ENCODE results near the gene DNM1. TPM values are rescaled to one million over a fixed set of nuclear protein-coding genes. Genes with fewer than 3 reads are reported as not detected.

The DNM1 gene
- total and polyA plus RNA-seq, 2 donors (not counting 3 experiments of a cell fraction or from before 2014, with no cell fraction given) = 0.59 to 2.9 TPM

- H3K9me3 ChIP-seq (replicated peaks; ENCODE audit: control insufficient read depth, insufficient read depth, low read length) = no peaks in the 10 kb centered on the region
- H4K20me1 ChIP-seq (replicated peaks; ENCODE audit: control insufficient read depth, extremely low read depth, insufficient read depth, low read length) = no peaks in the 10 kb centered on the region
- no peak overlapping the region for H3K4me2 ChIP-seq (ENCODE audit: insufficient read depth, low read length)
- H3K79me2 ChIP-seq (ENCODE audit: control insufficient read depth, insufficient read depth, low read length) = no peaks in the 10 kb centered on the region
- H2AFZ ChIP-seq (ENCODE audit: low read depth, low read length) = no peak overlapping the region
- H3K27ac ChIP-seq (ENCODE audit: insufficient read depth, low read depth, low read length) = no peak overlapping the region
- no peak for DNase-seq (ENCODE audit: low read depth, low spot score)
- CTCF ChIA-PET = interaction anchor here (0.9 to 1.2 kb wide), 2 partner anchors 17 to 38 kb away, joined by 3 to 7 read pairs; no protein-coding TSS in a partner anchor
- dilution Hi-C loops (cut with MboI; ENCODE audit: extremely low pct_ligation_motif_present, low sequenced_read_pairs) = no loop called here
- no peak overlapping the region for H3K4me3 ChIP-seq (replicated peaks in 1 of 3; ENCODE audit: insufficient read depth in 1 of 3, low read depth in 1 of 3, low read length in 3 of 3)
- BruUV-seq (replicated peaks) = no TSS peak
- peaks cover 7% of the 10 kb centered on the region for H3K4me1 ChIP-seq (ENCODE audit: control insufficient read depth, extremely low read depth, insufficient read depth, low read length)
- no peak overlapping the region for H3K9ac ChIP-seq (replicated peaks; ENCODE audit: extremely low read depth, insufficient read depth, low read length)
- no peak for TF ChIP-seq EZH2 (IDR thresholded peaks at IDR 0.05; ENCODE audit: borderline replicate concordance, low read depth, low read length, severe bottlenecking)
- POLR2A ChIA-PET = no interaction called here
- intact Hi-C loops (cut with micrococcal nuclease) = no loop called here
- no peak for FAIRE-seq
- H3K9me1 ChIP-seq (replicated peaks; ENCODE audit: control insufficient read depth, extremely low read depth, insufficient read depth, low read length) = no peaks in the 10 kb centered on the region
- H3K36me3 ChIP-seq (ENCODE audit: control insufficient read depth in 2 of 2, extremely low read depth in 1 of 2, insufficient read depth in 2 of 2, low read length in 2 of 2) = no peaks in the 10 kb centered on the region
- H3K27me3 ChIP-seq (ENCODE audit: control insufficient read depth in 2 of 2, insufficient read depth in 2 of 2, low read length in 2 of 2) = no peaks in the 10 kb centered on the region
These were observed 47.3 kb upstream of the DNM1 start for GRCh38 chr9:128155736-128156500.

GRCh38 chr9:128159522-128159783, 43.7 kb upstream of the DNM1 start:
- no peak for DNase-seq (ENCODE audit: low read depth, low spot score)
- Histone ChIP-seq H3K9me3 (replicated peaks; ENCODE audit: control insufficient read depth, insufficient read depth, low read length) (no peaks in the 10 kb centered on the region), H3K79me2 (ENCODE audit: control insufficient read depth, insufficient read depth, low read length) (no peaks in the 10 kb centered on the region), H4K20me1 (replicated peaks; ENCODE audit: control insufficient read depth, extremely low read depth, insufficient read depth, low read length) (no peaks in the 10 kb centered on the region), H3K4me3 (replicated peaks in 1 of 3; ENCODE audit: insufficient read depth in 1 of 3, low read depth in 1 of 3, low read length in 3 of 3) (peak overlapping the region in 2 of 3 experiments; percentile 40 to 86), H3K36me3 (ENCODE audit: control insufficient read depth in 2 of 2, extremely low read depth in 1 of 2, insufficient read depth in 2 of 2, low read length in 2 of 2) (peaks cover 4 to 24% of the 10 kb centered on the region in 2 experiments), H3K4me2 (ENCODE audit: insufficient read depth, low read length) (peak overlapping the region; percentile 63), H3K4me1 (ENCODE audit: control insufficient read depth, extremely low read depth, insufficient read depth, low read length) (peaks cover 11% of the 10 kb centered on the region), H3K27ac (ENCODE audit: insufficient read depth, low read depth, low read length) (peak overlapping the region; percentile 32), H3K27me3 (ENCODE audit: control insufficient read depth in 2 of 2, insufficient read depth in 2 of 2, low read length in 2 of 2) (no peaks in the 10 kb centered on the region), H2AFZ (ENCODE audit: low read depth, low read length) (peak overlapping the region; percentile 89), H3K9me1 (replicated peaks; ENCODE audit: control insufficient read depth, extremely low read depth, insufficient read depth, low read length) (no peaks in the 10 kb centered on the region), H3K9ac (replicated peaks; ENCODE audit: extremely low read depth, insufficient read depth, low read length) (peak overlapping the region; percentile 17)
- intact Hi-C loops (cut with micrococcal nuclease) (no loop called here), dilution Hi-C loops (cut with MboI; ENCODE audit: extremely low pct_ligation_motif_present, low sequenced_read_pairs) (no loop called here)
- ChIA-PET CTCF (interaction anchor here (1.4 kb wide), 2 partner anchors 9 to 35 kb away, joined by 7 to 8 read pairs; no protein-coding TSS in a partner anchor), POLR2A (no interaction called here)
- no peak for TF ChIP-seq EZH2 (IDR thresholded peaks at IDR 0.05; ENCODE audit: borderline replicate concordance, low read depth, low read length, severe bottlenecking)
- no peak for TF ChIP-seq CTCF (IDR thresholded peaks at IDR 0.05; ENCODE audit: extremely low read depth in 1 of 2, insufficient read depth in 1 of 2, low read depth in 1 of 2, low read length in 2 of 2)
- no peak for TF ChIP-seq POLR2A (IDR thresholded peaks at IDR 0.05; ENCODE audit: low read depth, low read length)
- no peak for TF ChIP-seq JUN (IDR thresholded peaks at IDR 0.05; ENCODE audit: borderline replicate concordance, insufficient read depth, insufficient read length, low read depth)
- no peak for TF ChIP-seq FOS (IDR thresholded peaks at IDR 0.05; ENCODE audit: borderline replicate concordance, insufficient read depth, low read length)
- TF ChIP-seq GATA2 (IDR thresholded peaks at IDR 0.05; ENCODE audit: insufficient read depth, insufficient read length, low read depth, low read length) = no peak
- TF ChIP-seq MAX (IDR thresholded peaks at IDR 0.05; ENCODE audit: insufficient read depth, insufficient read length) = no peak
- TF ChIP-seq MYC (IDR thresholded peaks at IDR 0.05; ENCODE audit: low read depth, low read length) = no peak
- TF ChIP-seq POLR2AphosphoS5 (IDR thresholded peaks at IDR 0.05; ENCODE audit: insufficient read depth, low read depth, low read length) = no peak
- TSS peak; percentile 50 for BruUV-seq (replicated peaks)
- no peak for FAIRE-seq
